ENCODE measurements around the gene KCNQ2. TPM values are rescaled to one million over a fixed set of nuclear protein-coding genes. Genes with fewer than 3 reads are reported as not detected.

The KCNQ2 gene
- total and polyA plus RNA-seq, 10 of the 15 experiments (the other 5 are each of a cell fraction or from before 2014, with no cell fraction given) = 0.06 to 0.49 (median 0.26) TPM; not detected in 7

DNA sequence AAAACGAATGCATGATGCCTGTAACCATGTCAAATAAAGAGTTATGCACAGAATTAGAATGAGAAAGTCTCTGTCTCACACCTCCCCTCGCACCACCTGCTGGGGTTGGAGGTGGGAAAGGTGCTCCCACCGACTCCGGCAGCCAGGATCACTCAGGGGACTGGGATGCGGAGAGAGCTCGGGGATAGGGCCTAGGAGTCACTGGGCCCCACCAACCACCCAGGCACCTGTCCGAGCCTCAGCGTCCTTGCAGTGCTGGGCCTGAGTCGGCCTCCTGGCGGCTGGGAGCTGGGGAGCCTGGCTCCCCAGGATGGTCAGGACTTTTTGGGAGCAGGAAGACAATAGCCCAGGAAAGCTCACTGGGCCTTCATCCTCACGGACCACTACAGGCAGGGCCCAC lies 88.9 kb downstream of the KCNQ2 start:
- Histone ChIP-seq H3K27ac (ENCODE audit: control insufficient read depth, insufficient read depth) (no peak overlapping the region), H3K27me3 (replicated peaks in 1 of 2; ENCODE audit: control insufficient read depth in 2 of 2, insufficient read depth in 2 of 2, low read length in 1 of 2) (no peaks in the 10 kb centered on the region), H3K4me2 (ENCODE audit: control insufficient read depth, insufficient read depth) (no peak overlapping the region), H3K36me3 (ENCODE audit: control insufficient read depth in 2 of 2, insufficient read depth in 2 of 2, low read length in 1 of 2) (no peaks in the 10 kb centered on the region), H2AFZ (ENCODE audit: control insufficient read depth, low read depth, low read length) (no peak overlapping the region), H3K9ac (ENCODE audit: control insufficient read depth, insufficient read depth, low read length) (no peak overlapping the region), H3K79me2 (ENCODE audit: control insufficient read depth, insufficient read depth, low read length) (no peaks in the 10 kb centered on the region), H3K9me3 (replicated peaks; ENCODE audit: control insufficient read depth, insufficient read depth, low read length) (peaks cover 3% of the 10 kb centered on the region; the same call in 1 of the 3 replicates), H3K4me1 (ENCODE audit: control insufficient read depth, insufficient read depth, low read length) (no peaks in the 10 kb centered on the region), H4K20me1 (ENCODE audit: control insufficient read depth, insufficient read depth) (no peaks in the 10 kb centered on the region), H3K4me3 (no peak overlapping the region)
- BruUV-seq (replicated peaks) = no TSS peak
- CTCF ChIA-PET = interaction anchor here (2.5 kb wide), 1 partner anchor 160 kb away, joined by 16 read pairs; no protein-coding TSS in a partner anchor
- TF ChIP-seq CHD1 (IDR thresholded peaks at IDR 0.05; ENCODE audit: low read depth, low read length) (no peak), CHD4 (IDR thresholded peaks at IDR 0.05) (no peak), WRNIP1 (IDR thresholded peaks at IDR 0.05; ENCODE audit: borderline replicate concordance, low read depth, low read length) (no peak), NBN (IDR thresholded peaks at IDR 0.05) (no peak), KDM1A (IDR thresholded peaks at IDR 0.05; ENCODE audit: borderline replicate concordance) (no peak), SMC3 (IDR thresholded peaks at IDR 0.05; ENCODE audit: borderline replicate concordance, low read length) (no peak), SRF (IDR thresholded peaks at IDR 0.05; ENCODE audit: low read depth in 2 of 2, low read length in 2 of 2) (no peak), IKZF1 (conservative IDR thresholded peaks at IDR 0.05) (no peak), IRF4 (IDR thresholded peaks at IDR 0.05; ENCODE audit: low read depth, low read length) (no peak), HDAC2 (IDR thresholded peaks at IDR 0.05) (no peak), RCOR1 (conservative IDR thresholded peaks at IDR 0.05; ENCODE audit: low read depth, low read length) (no peak)
- TF ChIP-seq, protein P1, sequence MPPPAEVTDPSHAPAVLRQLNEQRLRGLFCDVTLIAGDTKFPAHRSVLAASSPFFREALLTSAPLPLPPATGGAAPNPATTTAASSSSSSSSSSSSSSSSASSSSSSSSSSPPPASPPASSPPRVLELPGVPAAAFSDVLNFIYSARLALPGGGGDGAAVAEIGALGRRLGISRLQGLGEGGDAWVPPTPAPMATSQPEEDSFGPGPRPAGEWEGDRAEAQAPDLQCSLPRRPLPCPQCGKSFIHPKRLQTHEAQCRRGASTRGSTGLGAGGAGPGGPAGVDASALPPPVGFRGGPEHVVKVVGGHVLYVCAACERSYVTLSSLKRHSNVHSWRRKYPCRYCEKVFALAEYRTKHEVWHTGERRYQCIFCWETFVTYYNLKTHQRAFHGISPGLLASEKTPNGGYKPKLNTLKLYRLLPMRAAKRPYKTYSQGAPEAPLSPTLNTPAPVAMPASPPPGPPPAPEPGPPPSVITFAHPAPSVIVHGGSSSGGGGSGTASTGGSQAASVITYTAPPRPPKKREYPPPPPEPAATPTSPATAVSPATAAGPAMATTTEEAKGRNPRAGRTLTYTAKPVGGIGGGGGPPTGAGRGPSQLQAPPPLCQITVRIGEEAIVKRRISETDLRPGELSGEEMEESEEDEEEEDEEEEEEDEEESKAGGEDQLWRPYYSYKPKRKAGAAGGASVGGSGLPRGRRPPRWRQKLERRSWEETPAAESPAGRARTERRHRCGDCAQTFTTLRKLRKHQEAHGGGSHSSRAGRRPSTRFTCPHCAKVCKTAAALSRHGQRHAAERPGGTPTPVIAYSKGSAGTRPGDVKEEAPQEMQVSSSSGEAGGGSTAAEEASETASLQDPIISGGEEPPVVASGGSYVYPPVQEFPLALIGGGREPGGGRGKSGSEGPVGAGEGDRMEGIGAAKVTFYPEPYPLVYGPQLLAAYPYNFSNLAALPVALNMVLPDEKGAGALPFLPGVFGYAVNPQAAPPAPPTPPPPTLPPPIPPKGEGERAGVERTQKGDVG (CRISPR knock-in tag; IDR thresholded peaks at IDR 0.05) = no peak
- TF ChIP-seq, protein P2, sequence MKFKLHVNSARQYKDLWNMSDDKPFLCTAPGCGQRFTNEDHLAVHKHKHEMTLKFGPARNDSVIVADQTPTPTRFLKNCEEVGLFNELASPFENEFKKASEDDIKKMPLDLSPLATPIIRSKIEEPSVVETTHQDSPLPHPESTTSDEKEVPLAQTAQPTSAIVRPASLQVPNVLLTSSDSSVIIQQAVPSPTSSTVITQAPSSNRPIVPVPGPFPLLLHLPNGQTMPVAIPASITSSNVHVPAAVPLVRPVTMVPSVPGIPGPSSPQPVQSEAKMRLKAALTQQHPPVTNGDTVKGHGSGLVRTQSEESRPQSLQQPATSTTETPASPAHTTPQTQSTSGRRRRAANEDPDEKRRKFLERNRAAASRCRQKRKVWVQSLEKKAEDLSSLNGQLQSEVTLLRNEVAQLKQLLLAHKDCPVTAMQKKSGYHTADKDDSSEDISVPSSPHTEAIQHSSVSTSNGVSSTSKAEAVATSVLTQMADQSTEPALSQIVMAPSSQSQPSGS (IDR thresholded peaks at IDR 0.05; ENCODE audit: low read length) = no peak
- TF ChIP-seq, protein P3, sequence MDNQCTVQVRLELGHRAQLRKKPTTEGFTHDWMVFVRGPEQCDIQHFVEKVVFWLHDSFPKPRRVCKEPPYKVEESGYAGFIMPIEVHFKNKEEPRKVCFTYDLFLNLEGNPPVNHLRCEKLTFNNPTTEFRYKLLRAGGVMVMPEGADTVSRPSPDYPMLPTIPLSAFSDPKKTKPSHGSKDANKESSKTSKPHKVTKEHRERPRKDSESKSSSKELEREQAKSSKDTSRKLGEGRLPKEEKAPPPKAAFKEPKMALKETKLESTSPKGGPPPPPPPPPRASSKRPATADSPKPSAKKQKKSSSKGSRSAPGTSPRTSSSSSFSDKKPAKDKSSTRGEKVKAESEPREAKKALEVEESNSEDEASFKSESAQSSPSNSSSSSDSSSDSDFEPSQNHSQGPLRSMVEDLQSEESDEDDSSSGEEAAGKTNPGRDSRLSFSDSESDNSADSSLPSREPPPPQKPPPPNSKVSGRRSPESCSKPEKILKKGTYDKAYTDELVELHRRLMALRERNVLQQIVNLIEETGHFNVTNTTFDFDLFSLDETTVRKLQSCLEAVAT (IDR thresholded peaks at IDR 0.05) = no peak
- TF ChIP-seq, protein P4, sequence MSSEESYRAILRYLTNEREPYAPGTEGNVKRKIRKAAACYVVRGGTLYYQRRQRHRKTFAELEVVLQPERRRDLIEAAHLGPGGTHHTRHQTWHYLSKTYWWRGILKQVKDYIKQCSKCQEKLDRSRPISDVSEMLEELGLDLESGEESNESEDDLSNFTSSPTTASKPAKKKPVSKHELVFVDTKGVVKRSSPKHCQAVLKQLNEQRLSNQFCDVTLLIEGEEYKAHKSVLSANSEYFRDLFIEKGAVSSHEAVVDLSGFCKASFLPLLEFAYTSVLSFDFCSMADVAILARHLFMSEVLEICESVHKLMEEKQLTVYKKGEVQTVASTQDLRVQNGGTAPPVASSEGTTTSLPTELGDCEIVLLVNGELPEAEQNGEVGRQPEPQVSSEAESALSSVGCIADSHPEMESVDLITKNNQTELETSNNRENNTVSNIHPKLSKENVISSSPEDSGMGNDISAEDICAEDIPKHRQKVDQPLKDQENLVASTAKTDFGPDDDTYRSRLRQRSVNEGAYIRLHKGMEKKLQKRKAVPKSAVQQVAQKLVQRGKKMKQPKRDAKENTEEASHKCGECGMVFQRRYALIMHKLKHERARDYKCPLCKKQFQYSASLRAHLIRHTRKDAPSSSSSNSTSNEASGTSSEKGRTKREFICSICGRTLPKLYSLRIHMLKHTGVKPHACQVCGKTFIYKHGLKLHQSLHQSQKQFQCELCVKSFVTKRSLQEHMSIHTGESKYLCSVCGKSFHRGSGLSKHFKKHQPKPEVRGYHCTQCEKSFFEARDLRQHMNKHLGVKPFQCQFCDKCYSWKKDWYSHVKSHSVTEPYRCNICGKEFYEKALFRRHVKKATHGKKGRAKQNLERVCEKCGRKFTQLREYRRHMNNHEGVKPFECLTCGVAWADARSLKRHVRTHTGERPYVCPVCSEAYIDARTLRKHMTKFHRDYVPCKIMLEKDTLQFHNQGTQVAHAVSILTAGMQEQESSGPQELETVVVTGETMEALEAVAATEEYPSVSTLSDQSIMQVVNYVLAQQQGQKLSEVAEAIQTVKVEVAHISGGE (CRISPR knock-in tag; IDR thresholded peaks at IDR 0.05) = no peak
- SMC1A ChIA-PET (ENCODE audit: uncharacterized antibody, unreplicated experiment) = interaction anchor here (0.6 kb wide), 1 partner anchor 62 kb away, joined by 3 read pairs; no protein-coding TSS in a partner anchor
- FAIRE-seq (no peak), DNase-seq (ENCODE audit: low read depth, low spot score) (no peak), ATAC-seq (no peak)
- POLR2A ChIA-PET = no interaction called here
- in situ Hi-C loops (cut with MboI) = no loop called here
- intact Hi-C loops (cut with micrococcal nuclease; ENCODE audit: unreplicated experiment) = no loop called here
- RAD21 ChIA-PET (ENCODE audit: unreplicated experiment) = no interaction called here
- 58% methylated on average over 11 of the region's 11 CpGs for whole genome bisulfite sequencing (ENCODE audit: insufficient coverage, insufficient replicate concordance, low lambda C conversion rate, missing lambda C conversion rate)
